Panc1 (cell line): ENCODE results near the gene CATSPERE. TPM values are rescaled to one million over a fixed set of nuclear protein-coding genes. Genes with fewer than 3 reads are reported as not detected.
A peak's percentile ranks its signal among the peaks of the same experiment; 100 is the strongest.

Source experiments
- ATAC-seq: fragments of 200-7000 bp; cut with Tn5 transposase; 2 replicates; pipeline ENCODE4 v1.9.1; 2020; ENCODE audit warnings: mild to moderate bottlenecking, moderate library complexity
- BruUV-seq: library from RNA; stranded (reverse); fragments of 400-500 nt; replicated peaks from 2 replicates; lab custom pipeline; 2021; lab: Mats Ljungman, UMichigan
- CTCF ChIA-PET: fragments of 300-600 bp; sonication (Branson Sonifier 250); formaldehyde crosslinking; loops from one replicate; lab custom pipeline; 2022; ENCODE audit warnings: antibody characterized with exemption; lab: Charles Lee
- POLR2A ChIA-PET: fragments of 300-600 bp; sonication (Branson Sonifier 250); formaldehyde crosslinking; loops from one replicate; lab custom pipeline; 2022; ENCODE audit warnings: antibody characterized with exemption; lab: Charles Lee
- DNase-seq: peaks from one replicate; pipeline ENCODE4 v3.0.0-alpha.2; 2010; ENCODE audit warnings: low read depth, low spot score
- H3K27ac ChIP-seq: 2 replicates; pipeline ENCODE4 v1.5.1; 2011; ENCODE audit warnings: mild to moderate bottlenecking, low read length, inconsistent platforms
- H3K27me3 ChIP-seq: fragments of 200-500 bp; sonication (Bioruptor generic); 2 replicates; pipeline ENCODE4 v1.6.0; 2014; ENCODE audit warnings: low read length, inconsistent platforms; ENCODE audit not compliant: control insufficient read depth, insufficient read depth
- H3K36me3 ChIP-seq: fragments of 200-500 bp; sonication (Bioruptor generic); 2 replicates; pipeline ENCODE4 v1.5.1; 2014; ENCODE audit warnings: inconsistent platforms, mild to moderate bottlenecking, low read length, moderate library complexity; ENCODE audit not compliant: control insufficient read depth, insufficient read depth
- H3K4me1 ChIP-seq: 2 replicates; pipeline ENCODE4 v1.5.1; 2011; ENCODE audit warnings: inconsistent platforms, mild to moderate bottlenecking, low read length, moderate library complexity; ENCODE audit not compliant: control insufficient read depth, insufficient read depth
- H3K4me3 ChIP-seq, 2 experiments: 2 replicates each; pipeline ENCODE4 v1.5.1; 2011 to 2012; ENCODE audit warnings: low read depth in 2 of 2, low read length in 2 of 2, mild to moderate bottlenecking in 2 of 2, inconsistent platforms in 1 of 2, moderate library complexity in 1 of 2
- H3K9me3 ChIP-seq: fragments of 200-500 bp; sonication (Bioruptor generic); 2 replicates; pipeline ENCODE4 v1.5.1; 2014; ENCODE audit warnings: low read depth, mild to moderate bottlenecking, inconsistent platforms, low read length, moderate library complexity; ENCODE audit not compliant: control insufficient read depth, insufficient read depth
- POLR2AphosphoS5 ChIP-seq: IDR thresholded peaks from 2 replicates; pipeline ENCODE4 v1.6.1; 2012; ENCODE audit warnings: mild to moderate bottlenecking, low read depth, low read length, moderate library complexity
- REST ChIP-seq, 2 experiments: IDR thresholded peaks; 2 replicates each; pipeline ENCODE4 v1.6.1; 2011 to 2012; ENCODE audit warnings: low read depth in 2 of 2, control low read depth in 1 of 2, low read length in 1 of 2, mild to moderate bottlenecking in 1 of 2, moderate library complexity in 1 of 2; ENCODE audit not compliant: insufficient read depth in 1 of 2
- SIN3A ChIP-seq: IDR thresholded peaks from 2 replicates; pipeline ENCODE4 v1.6.1; 2012; ENCODE audit warnings: low read depth, mild to moderate bottlenecking, low read length, moderate library complexity, borderline replicate concordance; ENCODE audit not compliant: insufficient read depth
- TCF7L2 ChIP-seq: IDR thresholded peaks from 2 replicates; pipeline ENCODE4 v1.6.1; 2011; ENCODE audit warnings: mild to moderate bottlenecking, low read depth, low read length, inconsistent platforms
- in situ Hi-C: cut with HindIII; loops from 2 replicates; pipeline ENCODE4 v1.10.0; 2016; ENCODE audit warnings: low sequenced_read_pairs, low pct_unique_long_range_greater_than_20kb
- intact Hi-C: fragments of 100-400 bp; cut with micrococcal nuclease; formaldehyde crosslinking; loops from one replicate; pipeline ENCODE4 v1.10.0; 2022; ENCODE audit not compliant: unreplicated experiment
- total RNA-seq: library from RNA; stranded (reverse); gene quantifications from one replicate; pipeline ENCODE4 v1.2.1, GENCODE V29; 2021; ENCODE audit not compliant: unreplicated experiment
- TF ChIP-seq, protein P1 (sequence below): fragments of 450-650 bp; IDR thresholded peaks from 2 replicates; pipeline ENCODE4 v1.5.1; 2017; ENCODE audit warnings: mild to moderate bottlenecking

CATSPERE gene
- total RNA-seq, 1 experiment from 2014 or later, result 0.31 TPM

GRCh38 chr1:244458781-244459180 is 2.3 kb upstream of the CATSPERE start:
- H3K4me3 ChIP-seq, result no peak overlapping the region
- in situ Hi-C loops, result no loop called here
- no peak overlapping the region for H3K27ac ChIP-seq
- DNase-seq (no peak), ATAC-seq (no peak)
- intact Hi-C loops, result no loop called here
- ChIA-PET POLR2A (interaction anchor here (0.6 kb wide), 1 partner anchor 20 kb away, joined by 4 read pairs; no protein-coding TSS in a partner anchor), CTCF (no interaction called here)
- H3K4me1 ChIP-seq, result peaks cover 18% of the 10 kb centered on the region
- TF ChIP-seq POLR2AphosphoS5 (no peak), SIN3A (no peak)
- TF ChIP-seq, protein P1, sequence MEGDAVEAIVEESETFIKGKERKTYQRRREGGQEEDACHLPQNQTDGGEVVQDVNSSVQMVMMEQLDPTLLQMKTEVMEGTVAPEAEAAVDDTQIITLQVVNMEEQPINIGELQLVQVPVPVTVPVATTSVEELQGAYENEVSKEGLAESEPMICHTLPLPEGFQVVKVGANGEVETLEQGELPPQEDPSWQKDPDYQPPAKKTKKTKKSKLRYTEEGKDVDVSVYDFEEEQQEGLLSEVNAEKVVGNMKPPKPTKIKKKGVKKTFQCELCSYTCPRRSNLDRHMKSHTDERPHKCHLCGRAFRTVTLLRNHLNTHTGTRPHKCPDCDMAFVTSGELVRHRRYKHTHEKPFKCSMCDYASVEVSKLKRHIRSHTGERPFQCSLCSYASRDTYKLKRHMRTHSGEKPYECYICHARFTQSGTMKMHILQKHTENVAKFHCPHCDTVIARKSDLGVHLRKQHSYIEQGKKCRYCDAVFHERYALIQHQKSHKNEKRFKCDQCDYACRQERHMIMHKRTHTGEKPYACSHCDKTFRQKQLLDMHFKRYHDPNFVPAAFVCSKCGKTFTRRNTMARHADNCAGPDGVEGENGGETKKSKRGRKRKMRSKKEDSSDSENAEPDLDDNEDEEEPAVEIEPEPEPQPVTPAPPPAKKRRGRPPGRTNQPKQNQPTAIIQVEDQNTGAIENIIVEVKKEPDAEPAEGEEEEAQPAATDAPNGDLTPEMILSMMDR, result no peak
- no peaks in the 10 kb centered on the region for H3K9me3 ChIP-seq
- H3K36me3 ChIP-seq, result no peaks in the 10 kb centered on the region
- H3K27me3 ChIP-seq, result no peaks in the 10 kb centered on the region
- BruUV-seq, result no TSS peak

DNA sequence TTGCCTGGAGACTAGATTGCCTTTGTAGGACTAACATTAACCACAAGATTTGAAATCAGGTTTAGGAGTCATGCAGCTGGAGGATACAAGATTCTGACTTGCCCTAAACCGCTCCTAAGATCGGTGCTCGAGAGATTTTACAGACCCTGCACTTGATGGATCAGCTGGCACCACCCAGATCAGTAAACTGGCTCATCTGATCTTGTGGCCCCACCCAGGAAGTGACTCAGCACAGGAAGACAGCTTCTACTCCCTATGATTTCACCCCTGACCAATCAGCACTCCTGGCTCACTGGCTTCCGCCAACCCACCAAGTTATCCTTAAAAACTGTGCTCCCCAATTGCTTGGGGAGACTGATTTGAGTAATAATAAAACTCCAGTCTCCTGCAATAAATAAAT is 876 bp upstream of the CATSPERE start:
- CTCF ChIA-PET, result no interaction called here
- Histone ChIP-seq H3K4me1 (peaks cover 14% of the 10 kb centered on the region), H3K27me3 (no peaks in the 10 kb centered on the region), H3K36me3 (no peaks in the 10 kb centered on the region), H3K27ac (peak overlapping the region; percentile 92), H3K9me3 (no peaks in the 10 kb centered on the region), H3K4me3 (no peak overlapping the region)
- intact Hi-C loops, result no loop called here
- no peak for ATAC-seq
- TF ChIP-seq SIN3A, result no peak
- no peak for TF ChIP-seq TCF7L2
- TF ChIP-seq REST (IDR thresholded peaks at IDR 0.05; ENCODE audit: insufficient read depth in 1 of 2, low read depth in 2 of 2, low read length in 1 of 2), result no peak
- no peak for TF ChIP-seq POLR2AphosphoS5
- TF ChIP-seq, protein P1, result no peak
- DNase-seq, result no peak
- BruUV-seq, result no TSS peak
- in situ Hi-C loops, result no loop called here
- POLR2A ChIA-PET, result no interaction called here

- no TSS peak for BruUV-seq
- Histone ChIP-seq H3K9me3 (no peaks in the 10 kb centered on the region), H3K4me3 (no peak overlapping the region), H3K36me3 (no peaks in the 10 kb centered on the region), H3K4me1 (peaks cover 3% of the 10 kb centered on the region), H3K27me3 (no peaks in the 10 kb centered on the region), H3K27ac (no peak overlapping the region)
- DNase-seq, result no peak
- no peak for ATAC-seq
- POLR2A ChIA-PET, result no interaction called here
- CTCF ChIA-PET, result no interaction called here
- TF ChIP-seq POLR2AphosphoS5 (no peak), TCF7L2 (no peak), REST (IDR thresholded peaks at IDR 0.05; ENCODE audit: insufficient read depth in 1 of 2, low read depth in 2 of 2, low read length in 1 of 2) (no peak), SIN3A (no peak)
- TF ChIP-seq, protein P1, result no peak
- intact Hi-C loops (no loop called here), in situ Hi-C loops (no loop called here)
Measured at GRCh38 chr1:244466724-244467123, 5.7 kb downstream of the CATSPERE start.
